Neural progenitor cell (in vitro differentiated cells): Measurements from ENCODE around the gene ATP10A.

Source experiments
- EZH2 ChIP-seq: fragments of 200-600 bp; sonication (generic); IDR thresholded peaks from 2 replicates; pipeline ENCODE4 v1.6.1; 2017; ENCODE audit warnings: antibody characterized with exemption, mild to moderate bottlenecking, moderate library complexity
- EZH2phosphoT487 ChIP-seq: fragments of 200-600 bp; sonication (generic); IDR thresholded peaks from 2 replicates; pipeline ENCODE4 v1.6.1; 2017; ENCODE audit warnings: antibody characterized with exemption
- TF ChIP-seq, protein P1 (sequence below): fragments of 200-600 bp; sonication (generic); IDR thresholded peaks from 2 replicates; pipeline ENCODE4 v1.5.1; 2017; ENCODE audit warnings: antibody characterized with exemption, mild to moderate bottlenecking

DNA sequence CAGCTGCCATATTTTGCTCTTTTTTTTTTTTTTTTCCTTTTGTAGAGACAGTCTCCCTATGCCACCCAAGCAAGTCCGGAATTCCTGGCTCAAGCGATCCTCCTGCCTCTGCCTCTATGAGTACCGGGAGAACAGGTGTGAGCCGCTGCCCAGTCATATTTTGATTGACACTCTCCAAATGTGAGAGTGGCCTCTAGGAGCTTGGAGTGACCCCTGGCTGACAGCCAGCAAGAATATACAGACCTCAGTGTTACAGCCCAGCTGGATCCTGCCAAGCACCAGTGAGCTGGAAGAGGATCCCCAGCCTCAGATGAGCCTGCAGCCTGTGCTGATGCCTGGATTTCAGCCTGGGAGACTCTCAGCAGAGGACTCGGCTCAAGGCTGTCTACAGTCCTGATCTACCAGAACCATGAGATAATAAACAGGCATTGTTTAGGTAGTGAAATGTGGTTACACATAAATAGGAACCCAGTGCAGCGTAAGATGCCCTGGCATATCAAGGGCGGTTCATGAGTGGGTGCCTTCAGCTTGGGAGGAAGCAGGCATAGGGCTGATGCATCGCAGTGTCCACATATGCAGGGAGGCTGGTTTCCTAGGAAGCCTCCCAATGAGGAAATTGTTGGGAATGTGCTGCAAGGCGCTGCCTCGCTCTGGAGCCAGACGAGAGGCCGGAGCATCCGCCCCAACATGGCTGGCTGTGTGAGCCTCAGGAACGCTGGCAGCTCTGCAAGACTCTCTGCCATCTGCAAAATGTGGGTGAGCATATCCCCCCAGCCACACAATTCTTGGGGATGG lies 38.9 kb upstream of the ATP10A start:
- TF ChIP-seq, protein P1, sequence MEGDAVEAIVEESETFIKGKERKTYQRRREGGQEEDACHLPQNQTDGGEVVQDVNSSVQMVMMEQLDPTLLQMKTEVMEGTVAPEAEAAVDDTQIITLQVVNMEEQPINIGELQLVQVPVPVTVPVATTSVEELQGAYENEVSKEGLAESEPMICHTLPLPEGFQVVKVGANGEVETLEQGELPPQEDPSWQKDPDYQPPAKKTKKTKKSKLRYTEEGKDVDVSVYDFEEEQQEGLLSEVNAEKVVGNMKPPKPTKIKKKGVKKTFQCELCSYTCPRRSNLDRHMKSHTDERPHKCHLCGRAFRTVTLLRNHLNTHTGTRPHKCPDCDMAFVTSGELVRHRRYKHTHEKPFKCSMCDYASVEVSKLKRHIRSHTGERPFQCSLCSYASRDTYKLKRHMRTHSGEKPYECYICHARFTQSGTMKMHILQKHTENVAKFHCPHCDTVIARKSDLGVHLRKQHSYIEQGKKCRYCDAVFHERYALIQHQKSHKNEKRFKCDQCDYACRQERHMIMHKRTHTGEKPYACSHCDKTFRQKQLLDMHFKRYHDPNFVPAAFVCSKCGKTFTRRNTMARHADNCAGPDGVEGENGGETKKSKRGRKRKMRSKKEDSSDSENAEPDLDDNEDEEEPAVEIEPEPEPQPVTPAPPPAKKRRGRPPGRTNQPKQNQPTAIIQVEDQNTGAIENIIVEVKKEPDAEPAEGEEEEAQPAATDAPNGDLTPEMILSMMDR, result no peak
- TF ChIP-seq EZH2 (no peak), EZH2phosphoT487 (no peak)
